A549 (cell line): ENCODE measurements around the gene CS.
"Not testable (repeated sequence)": the region's sequence is repeated elsewhere in the genome, so short reads cannot be mapped to it uniquely, and the experiment has no call there.

Source experiments
- MAFK ChIP-seq: fragments of 450-650 bp; IDR thresholded peaks from 2 replicates; pipeline ENCODE4 v1.6.1; 2014; ENCODE audit not compliant: partially characterized antibody
- NFE2L2 ChIP-seq: fragments of 150-350 bp; conservative IDR thresholded peaks from 2 replicates; pipeline ENCODE4 v1.6.1; 2014; ENCODE audit warnings: low read length
- PHF8 ChIP-seq: fragments of 200-600 bp; sonication (generic); IDR thresholded peaks from 2 replicates; pipeline ENCODE4 v1.6.1; 2016; ENCODE audit warnings: low read depth, mild to moderate bottlenecking, antibody characterized with exemption, moderate library complexity, borderline replicate concordance
- POLR2A ChIP-seq: IDR thresholded peaks from 2 replicates; pipeline ENCODE4 v1.6.1; 2012; ENCODE audit warnings: mild to moderate bottlenecking, low read length
- POLR2AphosphoS2 ChIP-seq: conservative IDR thresholded peaks from 2 replicates; pipeline ENCODE4 v1.6.1; 2012; ENCODE audit warnings: low read length, improper control_type of control experiment, inconsistent platforms
- RFX5 ChIP-seq: fragments of 450-650 bp; IDR thresholded peaks from 2 replicates; pipeline ENCODE4 v1.7.1; 2014; ENCODE audit warnings: antibody characterized with exemption, mild to moderate bottlenecking, moderate library complexity
- USF2 ChIP-seq: fragments of 450-650 bp; IDR thresholded peaks from 2 replicates; pipeline ENCODE4 v1.6.1; 2014; ENCODE audit warnings: antibody characterized with exemption
- TF ChIP-seq, protein P1 (sequence below): fragments of >200 bp; sonication (Bioruptor Twin); formaldehyde crosslinking; IDR thresholded peaks from 3 replicates; pipeline ENCODE4 v1.5.1; 2016
- TF ChIP-seq, protein P2 (sequence below): fragments of 200-600 bp; sonication (generic); IDR thresholded peaks from 2 replicates; pipeline ENCODE4 v1.6.1; 2016; ENCODE audit warnings: antibody characterized with exemption, mild to moderate bottlenecking, moderate library complexity

DNA sequence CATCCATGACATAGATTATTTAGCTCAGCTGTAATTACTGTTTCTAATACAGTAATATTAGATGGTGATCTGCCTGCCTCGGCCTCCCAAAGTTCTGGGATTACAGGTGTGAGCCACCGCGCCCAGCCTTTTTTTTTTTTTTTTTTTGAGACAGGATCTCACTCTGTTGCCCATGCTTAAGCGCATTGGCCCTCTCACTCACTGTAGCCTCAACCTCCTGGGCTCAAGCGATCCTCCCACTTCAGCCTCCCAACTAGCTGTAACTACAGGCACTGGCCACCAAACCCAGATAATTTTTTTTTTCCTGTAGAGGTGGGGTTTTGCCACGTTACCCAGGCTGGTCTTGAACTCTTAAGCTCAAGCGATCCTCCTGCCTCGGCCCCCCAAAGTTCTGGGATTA lies 35.4 kb upstream of the CS start:
- TF ChIP-seq POLR2A, PHF8, NFE2L2, USF2, MAFK, POLR2AphosphoS2, RFX5: not testable (repeated sequence)
- TF ChIP-seq, protein P1, sequence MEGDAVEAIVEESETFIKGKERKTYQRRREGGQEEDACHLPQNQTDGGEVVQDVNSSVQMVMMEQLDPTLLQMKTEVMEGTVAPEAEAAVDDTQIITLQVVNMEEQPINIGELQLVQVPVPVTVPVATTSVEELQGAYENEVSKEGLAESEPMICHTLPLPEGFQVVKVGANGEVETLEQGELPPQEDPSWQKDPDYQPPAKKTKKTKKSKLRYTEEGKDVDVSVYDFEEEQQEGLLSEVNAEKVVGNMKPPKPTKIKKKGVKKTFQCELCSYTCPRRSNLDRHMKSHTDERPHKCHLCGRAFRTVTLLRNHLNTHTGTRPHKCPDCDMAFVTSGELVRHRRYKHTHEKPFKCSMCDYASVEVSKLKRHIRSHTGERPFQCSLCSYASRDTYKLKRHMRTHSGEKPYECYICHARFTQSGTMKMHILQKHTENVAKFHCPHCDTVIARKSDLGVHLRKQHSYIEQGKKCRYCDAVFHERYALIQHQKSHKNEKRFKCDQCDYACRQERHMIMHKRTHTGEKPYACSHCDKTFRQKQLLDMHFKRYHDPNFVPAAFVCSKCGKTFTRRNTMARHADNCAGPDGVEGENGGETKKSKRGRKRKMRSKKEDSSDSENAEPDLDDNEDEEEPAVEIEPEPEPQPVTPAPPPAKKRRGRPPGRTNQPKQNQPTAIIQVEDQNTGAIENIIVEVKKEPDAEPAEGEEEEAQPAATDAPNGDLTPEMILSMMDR: not testable (repeated sequence)
- TF ChIP-seq, protein P2, sequence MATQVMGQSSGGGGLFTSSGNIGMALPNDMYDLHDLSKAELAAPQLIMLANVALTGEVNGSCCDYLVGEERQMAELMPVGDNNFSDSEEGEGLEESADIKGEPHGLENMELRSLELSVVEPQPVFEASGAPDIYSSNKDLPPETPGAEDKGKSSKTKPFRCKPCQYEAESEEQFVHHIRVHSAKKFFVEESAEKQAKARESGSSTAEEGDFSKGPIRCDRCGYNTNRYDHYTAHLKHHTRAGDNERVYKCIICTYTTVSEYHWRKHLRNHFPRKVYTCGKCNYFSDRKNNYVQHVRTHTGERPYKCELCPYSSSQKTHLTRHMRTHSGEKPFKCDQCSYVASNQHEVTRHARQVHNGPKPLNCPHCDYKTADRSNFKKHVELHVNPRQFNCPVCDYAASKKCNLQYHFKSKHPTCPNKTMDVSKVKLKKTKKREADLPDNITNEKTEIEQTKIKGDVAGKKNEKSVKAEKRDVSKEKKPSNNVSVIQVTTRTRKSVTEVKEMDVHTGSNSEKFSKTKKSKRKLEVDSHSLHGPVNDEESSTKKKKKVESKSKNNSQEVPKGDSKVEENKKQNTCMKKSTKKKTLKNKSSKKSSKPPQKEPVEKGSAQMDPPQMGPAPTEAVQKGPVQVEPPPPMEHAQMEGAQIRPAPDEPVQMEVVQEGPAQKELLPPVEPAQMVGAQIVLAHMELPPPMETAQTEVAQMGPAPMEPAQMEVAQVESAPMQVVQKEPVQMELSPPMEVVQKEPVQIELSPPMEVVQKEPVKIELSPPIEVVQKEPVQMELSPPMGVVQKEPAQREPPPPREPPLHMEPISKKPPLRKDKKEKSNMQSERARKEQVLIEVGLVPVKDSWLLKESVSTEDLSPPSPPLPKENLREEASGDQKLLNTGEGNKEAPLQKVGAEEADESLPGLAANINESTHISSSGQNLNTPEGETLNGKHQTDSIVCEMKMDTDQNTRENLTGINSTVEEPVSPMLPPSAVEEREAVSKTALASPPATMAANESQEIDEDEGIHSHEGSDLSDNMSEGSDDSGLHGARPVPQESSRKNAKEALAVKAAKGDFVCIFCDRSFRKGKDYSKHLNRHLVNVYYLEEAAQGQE: not testable (repeated sequence)
